ENCODE measurements around the gene DNPH1.

- TF ChIP-seq TAF1 (IDR thresholded peaks at IDR 0.05; ENCODE audit: borderline replicate concordance, low read depth, low read length) (no peak), SREBF2 (IDR thresholded peaks at IDR 0.05; ENCODE audit: low read length) (no peak), NFYA (IDR thresholded peaks at IDR 0.05; ENCODE audit: borderline replicate concordance, low read depth, low read length) (no peak), ZNF24 (IDR thresholded peaks at IDR 0.05) (no peak), CUX1 (IDR thresholded peaks at IDR 0.05; ENCODE audit: insufficient replicate concordance, low read depth, low read length) (no peak)
These were observed 47.5 kb upstream of the DNPH1 start for GRCh38 chr6:43276577-43277305.
